Fibroblast of the aortic adventitia (primary cell): Measurements from ENCODE around the gene VPS35L. TPM values are rescaled to one million over a fixed set of nuclear protein-coding genes. Genes with fewer than 3 reads are reported as not detected.

Experiments
- DNase-seq: peaks from one replicate; pipeline ENCODE4 v3.0.0-alpha.2; 2010; ENCODE audit warnings: low read depth
- H3K4me3 ChIP-seq: 2 replicates; pipeline ENCODE4 v1.5.1; 2011; ENCODE audit warnings: low read depth, mild to moderate bottlenecking, control low read depth, low read length, moderate library complexity
- total RNA-seq: library from RNA; depleted of rRNA; stranded (reverse); fragments of >200 nt; gene quantifications from 2 replicates; pipeline ENCODE4 v1.2.3, GENCODE V29; 2012; ENCODE audit warnings: low replicate concordance
- TF ChIP-seq, protein P1 (sequence below): IDR thresholded peaks from 2 replicates; pipeline ENCODE4 v1.5.1; 2011; ENCODE audit warnings: mild to moderate bottlenecking, low read length, control low read depth, inconsistent platforms; ENCODE audit not compliant: insufficient read depth

Gene VPS35L
- total RNA-seq, 1 donor = 67.7 TPM

DNA sequence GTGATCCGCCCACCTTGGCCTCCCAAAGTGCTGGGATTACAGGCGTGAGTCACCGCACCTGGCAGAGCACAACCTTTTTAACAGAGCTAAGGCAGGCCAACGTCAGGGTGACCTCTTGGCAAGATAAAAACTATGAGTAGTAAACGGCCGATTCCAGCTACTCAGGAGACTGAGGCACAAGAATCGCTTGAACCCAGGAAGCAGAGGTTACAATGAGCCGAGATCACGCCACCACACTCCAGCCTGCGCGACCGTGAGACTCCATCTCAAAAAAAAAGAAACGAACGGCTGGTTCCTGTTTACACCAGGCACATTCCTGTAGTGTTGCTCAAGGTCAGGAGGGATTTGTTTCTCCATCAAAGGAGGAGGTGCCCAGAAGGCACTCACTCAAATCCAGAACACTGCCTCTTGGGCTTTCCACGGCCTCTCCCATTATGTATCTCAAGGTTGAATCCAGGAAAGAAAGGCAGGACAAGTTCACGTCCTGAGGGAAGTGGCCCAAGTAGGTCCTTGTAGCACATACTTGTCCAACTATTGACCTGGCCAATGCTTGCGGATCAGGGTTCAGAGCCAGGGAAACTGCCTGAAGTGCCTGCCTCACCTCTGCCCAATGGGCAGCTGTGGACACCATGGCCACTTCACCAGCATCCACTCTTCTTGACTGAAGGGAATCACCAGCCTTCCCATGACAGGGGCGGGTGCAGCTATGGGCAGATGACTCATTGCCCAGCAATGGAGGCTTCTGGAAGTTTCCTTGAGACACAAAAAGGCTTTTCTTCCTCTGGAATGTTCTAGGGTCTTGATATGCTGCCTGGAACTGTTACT lies 149.0 kb downstream of the VPS35L start:
- TF ChIP-seq, protein P1, sequence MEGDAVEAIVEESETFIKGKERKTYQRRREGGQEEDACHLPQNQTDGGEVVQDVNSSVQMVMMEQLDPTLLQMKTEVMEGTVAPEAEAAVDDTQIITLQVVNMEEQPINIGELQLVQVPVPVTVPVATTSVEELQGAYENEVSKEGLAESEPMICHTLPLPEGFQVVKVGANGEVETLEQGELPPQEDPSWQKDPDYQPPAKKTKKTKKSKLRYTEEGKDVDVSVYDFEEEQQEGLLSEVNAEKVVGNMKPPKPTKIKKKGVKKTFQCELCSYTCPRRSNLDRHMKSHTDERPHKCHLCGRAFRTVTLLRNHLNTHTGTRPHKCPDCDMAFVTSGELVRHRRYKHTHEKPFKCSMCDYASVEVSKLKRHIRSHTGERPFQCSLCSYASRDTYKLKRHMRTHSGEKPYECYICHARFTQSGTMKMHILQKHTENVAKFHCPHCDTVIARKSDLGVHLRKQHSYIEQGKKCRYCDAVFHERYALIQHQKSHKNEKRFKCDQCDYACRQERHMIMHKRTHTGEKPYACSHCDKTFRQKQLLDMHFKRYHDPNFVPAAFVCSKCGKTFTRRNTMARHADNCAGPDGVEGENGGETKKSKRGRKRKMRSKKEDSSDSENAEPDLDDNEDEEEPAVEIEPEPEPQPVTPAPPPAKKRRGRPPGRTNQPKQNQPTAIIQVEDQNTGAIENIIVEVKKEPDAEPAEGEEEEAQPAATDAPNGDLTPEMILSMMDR = no peak
- peak; percentile 70 for DNase-seq
- no peak overlapping the region for H3K4me3 ChIP-seq

DNA sequence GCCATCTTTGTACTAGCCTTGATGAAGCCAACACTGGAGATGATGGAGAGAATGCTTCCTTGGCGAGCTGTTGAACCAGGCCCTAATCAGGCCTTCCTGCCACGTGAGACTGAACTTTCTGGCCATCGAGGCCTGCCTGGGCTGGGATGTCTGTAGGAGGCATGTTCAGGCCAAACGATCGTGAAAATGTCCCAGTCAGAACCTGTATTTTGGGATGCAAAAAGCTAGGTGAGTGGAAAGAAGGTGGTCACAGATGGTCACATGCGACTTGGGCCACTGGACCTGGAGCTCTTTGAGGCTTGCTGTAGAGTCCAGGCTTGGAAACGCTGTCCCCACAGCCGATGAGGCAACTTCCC lies 149.6 kb downstream of the VPS35L start:
- DNase-seq = no peak
- no peak overlapping the region for H3K4me3 ChIP-seq
- TF ChIP-seq, protein P1 = no peak

DNA sequence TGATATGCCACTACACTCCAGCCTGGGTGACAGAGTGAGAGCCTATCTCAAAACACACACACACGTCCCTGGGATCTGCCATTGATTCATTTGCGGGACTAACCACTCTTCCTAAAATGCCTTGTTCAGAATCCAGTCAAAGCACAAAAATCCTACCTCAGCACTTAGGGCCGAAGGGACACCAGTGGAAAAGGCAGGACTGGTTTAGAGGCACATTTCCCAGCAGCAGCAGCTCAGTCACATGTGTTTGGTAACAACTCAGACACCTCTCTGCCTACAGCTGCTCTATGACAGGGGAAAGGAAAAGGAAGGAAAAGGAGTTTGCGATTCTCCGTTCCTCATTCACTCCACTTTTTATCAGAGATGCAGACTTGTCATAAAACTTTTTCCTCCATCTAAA lies 150.3 kb downstream of the VPS35L start:
- TF ChIP-seq, protein P1 = no peak
- H3K4me3 ChIP-seq = no peak overlapping the region
- no peak for DNase-seq

DNA sequence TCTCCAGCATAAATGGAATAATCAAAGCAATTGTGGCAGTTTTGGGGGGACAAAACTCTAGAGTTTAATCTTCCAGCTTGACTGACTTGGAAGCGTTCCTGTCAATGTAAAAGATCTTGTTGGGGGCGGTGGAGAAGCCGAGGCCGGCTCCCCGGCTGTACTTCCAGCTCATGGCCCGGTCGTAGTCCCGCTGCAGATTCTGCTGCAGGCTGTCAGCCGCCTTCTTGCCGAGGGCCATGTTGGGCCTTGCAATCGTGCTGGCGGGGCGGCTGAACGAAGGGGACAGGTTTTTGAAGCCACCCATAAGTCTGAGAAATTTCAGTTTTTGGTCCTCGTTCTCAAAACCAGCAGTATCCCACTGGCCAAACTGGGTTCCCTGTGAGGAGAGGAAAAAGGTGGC lies 151.3 kb downstream of the VPS35L start:
- no peak for DNase-seq
- TF ChIP-seq, protein P1 = no peak
- H3K4me3 ChIP-seq = no peak overlapping the region

DNA sequence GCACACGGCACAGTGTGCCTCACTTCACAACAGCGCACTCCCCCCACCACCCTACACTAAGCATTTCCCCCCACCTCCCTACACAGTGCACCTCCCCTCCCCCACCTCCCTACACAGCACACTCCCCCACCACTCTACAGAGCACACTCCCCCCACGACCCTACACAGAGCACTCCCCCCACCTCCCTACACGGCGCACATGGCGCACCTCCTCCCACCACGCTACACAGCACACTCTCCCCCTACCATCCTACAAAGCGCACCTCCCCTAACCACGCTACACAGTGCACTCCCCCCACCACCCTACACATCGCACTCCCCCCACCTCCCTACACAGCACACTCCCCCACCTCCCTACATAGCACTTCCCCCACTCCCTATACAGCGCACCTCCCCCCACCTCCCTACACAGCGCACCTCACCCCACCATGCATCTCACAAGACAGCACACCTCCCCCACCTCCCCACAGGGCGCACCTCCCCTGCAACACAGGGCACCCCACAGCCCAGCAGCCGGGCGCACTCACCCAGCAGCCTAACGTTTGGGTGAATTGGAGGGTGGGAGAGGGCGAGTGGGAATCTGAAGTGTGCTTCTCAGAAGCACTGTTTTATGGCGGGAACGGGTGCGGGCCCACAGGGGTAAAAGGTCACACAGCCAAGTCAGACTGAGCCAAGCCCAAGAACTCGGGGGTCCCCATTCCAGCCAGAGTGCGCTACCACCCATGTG lies 152.2 kb downstream of the VPS35L start:
- H3K4me3 ChIP-seq = no peak overlapping the region
- TF ChIP-seq, protein P1 = no peak
- DNase-seq = no peak

DNA sequence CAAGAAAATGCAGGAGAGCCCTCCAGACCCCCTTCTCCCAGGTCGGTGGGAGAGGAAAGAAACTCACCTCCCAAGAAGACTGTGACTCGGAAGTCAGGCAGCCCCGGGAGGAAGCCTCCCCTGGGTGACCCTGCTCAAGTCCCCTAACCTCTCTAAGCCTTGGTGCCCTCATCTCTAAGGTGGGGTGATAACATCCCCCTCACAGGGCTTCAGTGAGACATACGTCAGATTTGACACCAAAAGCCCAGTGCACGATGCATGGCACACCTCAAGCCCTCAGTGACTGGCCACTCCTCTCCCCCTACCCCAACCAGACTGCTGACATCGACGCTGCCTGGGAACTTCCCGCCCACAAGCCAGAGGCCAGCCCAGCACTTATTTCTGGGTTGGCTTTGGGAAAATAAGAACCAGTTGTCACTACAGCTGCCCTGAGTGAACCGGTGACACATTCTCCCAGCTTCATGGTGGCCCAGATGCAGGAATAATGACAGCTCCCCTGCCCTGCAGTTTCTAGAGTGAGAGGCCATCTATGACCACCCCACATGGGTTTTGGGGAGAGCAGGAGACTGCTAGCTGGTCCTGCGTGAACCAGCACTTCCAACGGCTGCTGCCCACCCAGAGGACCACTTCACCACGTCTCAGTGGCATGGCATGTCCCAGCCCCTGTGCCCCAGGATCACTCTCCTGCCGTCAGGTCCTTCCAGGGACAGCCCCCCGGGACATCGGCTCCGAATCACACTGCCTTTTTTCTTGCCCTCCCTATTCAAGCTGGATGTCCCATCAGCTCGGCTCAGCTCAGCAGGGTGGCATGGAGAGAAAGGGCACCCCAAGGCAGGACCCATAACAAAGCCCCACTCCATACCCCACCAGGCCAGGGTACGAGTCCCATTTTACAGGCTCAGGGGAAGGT lies 153.0 kb downstream of the VPS35L start:
- no peak for DNase-seq
- H3K4me3 ChIP-seq = no peak overlapping the region
- TF ChIP-seq, protein P1 = no peak
